Right lobe of liver (tissue), 6 donors: ENCODE data around the gene TUBA1C. TPM values are rescaled to one million over a fixed set of nuclear protein-coding genes. Genes with fewer than 3 reads are reported as not detected.
"Not testable (repeated sequence)": the region's sequence is repeated elsewhere in the genome, so short reads cannot be mapped to it uniquely, and the experiment has no call there.

Source experiments
- ATAC-seq, 4 donors: fragments of 200-7000 bp; cut with Tn5 transposase; one replicate each; pipeline ENCODE4 v1.9.1; 2020; ENCODE audit warnings: mild to moderate bottlenecking in 4 of 4, moderate library complexity in 4 of 4
- DNase-seq, 3 donors: peaks; one replicate each; pipeline ENCODE4 v3.0.0-alpha.2; 2020
- H3K27ac ChIP-seq, 3 donors: fragments of 200-600 bp; one replicate each; pipeline ENCODE4 v1.8.0; 2022
- H3K27me3 ChIP-seq, 2 donors: fragments of 200-600 bp; one replicate each; pipeline ENCODE4 v1.8.0; 2022
- H3K36me3 ChIP-seq, 4 donors: fragments of 200-600 bp; sonication (generic) in 1 of 4; one replicate each; pipeline versions ENCODE4 v1.5.1 to v1.8.0; 2017 to 2022; ENCODE audit warnings: control low read depth in 1 of 4
- H3K4me1 ChIP-seq, 4 donors: fragments of 200-600 bp; sonication (generic) in 1 of 4; one replicate each; pipeline versions ENCODE4 v1.5.1 to v1.8.0; 2017 to 2022; ENCODE audit warnings: control low read depth in 1 of 4
- H3K4me3 ChIP-seq, 3 donors: fragments of 200-600 bp; one replicate each; pipeline ENCODE4 v1.8.0; 2022
- H3K9me3 ChIP-seq, 4 donors: fragments of 200-600 bp; sonication (generic) in 1 of 4; one replicate each; pipeline versions ENCODE4 v1.5.1 to v1.8.0; 2017 to 2022; ENCODE audit warnings: control low read depth in 1 of 4
- POLR2A ChIP-seq: fragments of 450-650 bp; IDR thresholded peaks from one replicate; pipeline ENCODE4 v1.6.1; 2017; ENCODE audit warnings: antibody characterized with exemption, mild to moderate bottlenecking
- WGBS: methylation state at CpG from one replicate; pipeline ENCODE4 v1.1.6; 2018; ENCODE audit warnings: low coverage, low lambda C conversion rate; ENCODE audit not compliant: insufficient coverage; ENCODE audit errors: missing lambda C conversion rate; 5-methylcytosine and 5-hydroxymethylcytosine counted together
- intact Hi-C, 2 donors: fragments of 100-400 bp; cut with DNase I; formaldehyde crosslinking; loops; one replicate each; pipeline versions ENCODE4 v1.11.2 to v1.14.1; 2022
- total RNA-seq, 6 experiments: library from RNA; depleted of rRNA in 2 of 6; stranded (reverse); fragments of >200 nt in 2 of 6; fragmentation: NEBNext Ultra II Directional in 3 of 6; extraction: Animal tissue kit (Norgen Biotek cat#: 25700) in 3 of 6; gene quantifications; one replicate each; pipeline versions ENCODE4 v1.1.0 to v1.2.4, GENCODE V29; 2016 to 2023
- TF ChIP-seq, protein P1 (sequence below), 4 donors: fragments of 200-600 bp in 3 of 4; fragments of 450-650 bp in 1 of 4; IDR thresholded peaks; one replicate each; pipeline versions ENCODE4 v1.5.1 to v1.8.0; 2016 to 2022; ENCODE audit warnings: antibody characterized with exemption in 4 of 4, mild to moderate bottlenecking in 2 of 4
- donor health status: DM: no; HTN: yes; CAD: no.
- donor health status: DM: no; HTN: no; CAD: no.
- donor health status: DM: no; HTN: no; CAD: no.
- donor health status: DM: no; HTN: yes; CAD: no.
- donor health status: DM: no; HTN: yes; CAD: no.

TUBA1C gene
- total RNA-seq, 6 experiments from 2014 or later, result 40.6 to 224 (median 68.7) TPM

- no peaks in the 10 kb centered on the region for H3K9me3 ChIP-seq
- intact Hi-C loops, result no loop called here
- no peaks in the 10 kb centered on the region for H3K36me3 ChIP-seq
- no peak overlapping the region for H3K27ac ChIP-seq
- 42% methylated on average over 4 of the region's 4 CpGs for WGBS
- H3K4me3 ChIP-seq, result no peak overlapping the region
- DNase-seq (no peak), ATAC-seq (no peak)
- no peaks in the 10 kb centered on the region for H3K4me1 ChIP-seq
- TF ChIP-seq, protein P1, sequence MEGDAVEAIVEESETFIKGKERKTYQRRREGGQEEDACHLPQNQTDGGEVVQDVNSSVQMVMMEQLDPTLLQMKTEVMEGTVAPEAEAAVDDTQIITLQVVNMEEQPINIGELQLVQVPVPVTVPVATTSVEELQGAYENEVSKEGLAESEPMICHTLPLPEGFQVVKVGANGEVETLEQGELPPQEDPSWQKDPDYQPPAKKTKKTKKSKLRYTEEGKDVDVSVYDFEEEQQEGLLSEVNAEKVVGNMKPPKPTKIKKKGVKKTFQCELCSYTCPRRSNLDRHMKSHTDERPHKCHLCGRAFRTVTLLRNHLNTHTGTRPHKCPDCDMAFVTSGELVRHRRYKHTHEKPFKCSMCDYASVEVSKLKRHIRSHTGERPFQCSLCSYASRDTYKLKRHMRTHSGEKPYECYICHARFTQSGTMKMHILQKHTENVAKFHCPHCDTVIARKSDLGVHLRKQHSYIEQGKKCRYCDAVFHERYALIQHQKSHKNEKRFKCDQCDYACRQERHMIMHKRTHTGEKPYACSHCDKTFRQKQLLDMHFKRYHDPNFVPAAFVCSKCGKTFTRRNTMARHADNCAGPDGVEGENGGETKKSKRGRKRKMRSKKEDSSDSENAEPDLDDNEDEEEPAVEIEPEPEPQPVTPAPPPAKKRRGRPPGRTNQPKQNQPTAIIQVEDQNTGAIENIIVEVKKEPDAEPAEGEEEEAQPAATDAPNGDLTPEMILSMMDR (IDR thresholded peaks at IDR 0.05), result no peak
- TF ChIP-seq POLR2A, result no peak
- peaks cover 0 to 16% of the 10 kb centered on the region in 2 donors for H3K27me3 ChIP-seq
Observed at GRCh38 chr12:49301760-49302159, 36.9 kb downstream of the TUBA1C start.

DNA sequence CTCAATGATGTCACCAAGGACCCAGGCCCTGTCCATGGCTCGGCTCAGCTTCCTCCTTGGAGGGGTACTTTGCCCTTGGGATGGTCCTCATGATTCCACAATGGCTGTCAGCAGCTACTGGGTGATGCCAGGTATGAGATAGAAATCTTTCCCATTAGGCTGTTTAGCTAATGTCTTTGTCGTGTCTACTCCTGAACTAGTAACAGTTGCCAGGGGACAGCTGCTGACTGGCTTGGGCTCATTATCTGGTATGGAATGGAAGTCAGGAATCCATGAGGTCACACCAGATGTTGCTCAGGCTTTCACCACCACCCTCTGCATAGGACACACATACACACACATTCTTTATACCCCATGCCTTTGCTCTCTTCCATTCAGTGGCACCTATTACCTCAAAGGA, 39.3 kb downstream of the TUBA1C start:
- Histone ChIP-seq H3K4me1 (no peaks in the 10 kb centered on the region), H3K36me3 (no peaks in the 10 kb centered on the region), H3K27ac (no peak overlapping the region), H3K4me3 (no peak overlapping the region), H3K27me3 (no peaks in the 10 kb centered on the region), H3K9me3 (no peaks in the 10 kb centered on the region)
- no peak for DNase-seq
- intact Hi-C loops, result no loop called here
- ATAC-seq, result no peak
- TF ChIP-seq, protein P1 (IDR thresholded peaks at IDR 0.05), result no peak
- no peak for TF ChIP-seq POLR2A
- 83% methylated on average over 1 of the region's 2 CpGs for WGBS

DNA sequence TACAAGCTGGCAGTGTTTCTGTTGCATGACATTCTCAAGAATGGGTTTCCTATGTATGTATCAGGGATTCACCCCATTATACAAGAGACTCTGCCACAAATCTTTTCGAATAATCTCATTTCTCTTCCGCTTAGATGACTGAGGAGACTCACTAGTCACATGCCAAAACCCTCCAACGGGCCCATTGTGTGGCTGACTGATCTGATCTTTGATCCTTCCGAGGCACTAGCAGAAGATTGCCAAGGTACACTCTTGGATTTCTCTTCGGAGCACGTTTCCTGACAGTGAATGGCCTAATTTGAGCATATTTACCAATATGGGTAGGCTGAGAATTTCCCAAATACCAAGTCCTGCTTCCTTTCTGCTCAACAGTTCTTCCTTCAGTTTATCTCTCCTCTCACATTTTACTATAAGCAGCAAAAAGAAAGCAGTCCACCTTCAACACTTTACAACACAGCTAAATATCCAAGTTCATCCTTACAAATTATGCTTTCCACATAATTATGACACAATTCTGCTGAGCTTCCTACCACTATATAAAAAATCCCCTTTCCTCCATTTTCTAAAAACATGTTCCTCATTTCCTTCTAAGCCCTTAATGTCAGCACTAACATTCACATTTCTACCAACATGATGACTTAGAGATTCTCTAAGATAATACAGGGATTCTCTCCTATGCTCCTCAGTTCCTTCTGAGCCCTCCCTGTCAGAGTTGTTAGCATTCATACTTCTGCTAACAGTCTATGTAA, 41.1 kb downstream of the TUBA1C start:
- 51% methylated on average over 6 of the region's 6 CpGs for WGBS
- no peaks in the 10 kb centered on the region for H3K27me3 ChIP-seq
- H3K27ac ChIP-seq, result no peak overlapping the region
- H3K4me3 ChIP-seq, result no peak overlapping the region
- intact Hi-C loops, result no loop called here
- H3K9me3 ChIP-seq, result no peaks in the 10 kb centered on the region
- TF ChIP-seq, protein P1 (IDR thresholded peaks at IDR 0.05), result no peak
- TF ChIP-seq POLR2A, result no peak
- ATAC-seq (no peak), DNase-seq (no peak)
- no peaks in the 10 kb centered on the region for H3K36me3 ChIP-seq
- no peaks in the 10 kb centered on the region for H3K4me1 ChIP-seq

DNA sequence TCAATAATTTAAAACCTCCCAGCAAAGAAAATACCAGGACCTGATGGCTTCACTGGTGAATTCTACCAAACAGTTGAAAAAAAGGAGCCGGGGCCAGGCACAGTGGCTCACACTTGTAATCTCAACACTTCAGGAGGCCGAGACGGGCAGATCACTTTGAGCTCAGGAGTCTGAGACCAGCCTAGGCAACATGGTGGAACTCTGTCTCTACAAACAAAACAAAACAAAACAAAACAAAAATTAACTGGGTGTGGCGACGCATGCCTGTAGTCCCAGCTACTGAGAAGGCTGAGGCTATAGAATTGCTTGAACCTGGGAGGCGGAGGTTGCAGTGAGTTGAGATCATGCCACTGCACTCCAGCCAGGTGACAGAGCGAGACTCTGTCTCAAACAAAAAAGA, 44.5 kb downstream of the TUBA1C start:
- DNase-seq (no peak), ATAC-seq (no peak)
- no peaks in the 10 kb centered on the region for H3K4me1 ChIP-seq
- intact Hi-C loops, result no loop called here
- H3K9me3 ChIP-seq, result no peaks in the 10 kb centered on the region
- H3K27me3 ChIP-seq, result no peaks in the 10 kb centered on the region
- H3K36me3 ChIP-seq, result no peaks in the 10 kb centered on the region
- no peak overlapping the region for H3K4me3 ChIP-seq
- 85% methylated on average over 7 of the region's 7 CpGs for WGBS
- no peak overlapping the region for H3K27ac ChIP-seq
- no peak for TF ChIP-seq POLR2A
- TF ChIP-seq, protein P1 (IDR thresholded peaks at IDR 0.05), result no peak

- H3K27ac ChIP-seq, H3K4me1 ChIP-seq, ATAC-seq, H3K27me3 ChIP-seq, DNase-seq, H3K9me3 ChIP-seq, H3K36me3 ChIP-seq, intact Hi-C loops, H3K4me3 ChIP-seq: not testable (repeated sequence)
- WGBS, result 50% methylated on average over 1 of the region's 3 CpGs
Observed at GRCh38 chr12:49310451-49311000, 45.6 kb downstream of the TUBA1C start.
